ENCODE data around the gene DDX10. TPM values are rescaled to one million over a fixed set of nuclear protein-coding genes. Genes with fewer than 3 reads are reported as not detected.

Gene DDX10
- total and polyA plus RNA-seq, 12 donors, result 10.6 to 141 (median 22.6) TPM

DNA sequence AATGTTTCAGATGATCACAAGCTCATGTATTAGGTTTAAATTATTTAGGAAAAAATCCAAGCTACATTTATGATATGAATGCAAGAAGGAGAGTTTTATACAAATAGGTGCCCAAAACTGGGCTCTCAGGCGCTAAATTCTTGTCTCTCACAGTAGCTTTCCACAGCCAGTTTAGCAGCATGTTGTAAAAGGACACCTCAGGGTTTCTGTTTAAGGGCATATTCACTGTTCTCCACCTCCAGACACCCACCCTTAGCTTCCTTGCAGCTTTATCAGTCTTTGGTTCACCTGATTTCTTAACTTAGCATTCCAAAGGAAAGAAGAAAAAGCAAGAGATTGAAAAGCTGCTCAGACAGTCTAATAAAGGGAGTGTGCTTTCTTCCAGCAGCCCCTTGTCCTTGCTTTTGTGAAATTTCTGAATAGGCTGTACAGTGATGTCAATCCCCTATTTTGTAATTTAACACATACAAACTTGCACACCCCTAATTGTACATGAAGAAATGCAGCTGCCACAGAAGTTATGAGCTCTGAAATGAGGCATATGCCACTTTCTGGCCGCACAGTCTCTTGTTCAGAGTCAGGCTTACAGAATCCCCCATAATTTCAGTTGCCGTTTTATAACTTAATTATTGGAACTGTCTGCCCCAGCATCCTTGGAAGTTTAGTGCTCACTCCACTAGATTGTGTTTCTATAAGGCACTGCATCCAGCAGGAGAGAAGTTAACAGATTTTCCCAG is 262.1 kb downstream of the DDX10 start:
- no peak overlapping the region for H3K27ac ChIP-seq
- no peaks in the 10 kb centered on the region for H3K36me3 ChIP-seq (replicated peaks in 1 of 2)
- DNase-seq, result no peak
- H3K9me3 ChIP-seq (replicated peaks in 1 of 3), result no peaks in the 10 kb centered on the region
- no peaks in the 10 kb centered on the region for H3K4me1 ChIP-seq (replicated peaks in 1 of 2)
- H3K27me3 ChIP-seq, result no peaks in the 10 kb centered on the region
- no peak overlapping the region for H3K4me3 ChIP-seq
- no peak for TF ChIP-seq POLR2A (IDR thresholded peaks at IDR 0.05)
- intact Hi-C loops (cut with DNase I), result no loop called here
- WGBS, 4 donors, result 90 to 97% (median 95%) methylated on average over 3 of the region's 3 CpGs

DNA sequence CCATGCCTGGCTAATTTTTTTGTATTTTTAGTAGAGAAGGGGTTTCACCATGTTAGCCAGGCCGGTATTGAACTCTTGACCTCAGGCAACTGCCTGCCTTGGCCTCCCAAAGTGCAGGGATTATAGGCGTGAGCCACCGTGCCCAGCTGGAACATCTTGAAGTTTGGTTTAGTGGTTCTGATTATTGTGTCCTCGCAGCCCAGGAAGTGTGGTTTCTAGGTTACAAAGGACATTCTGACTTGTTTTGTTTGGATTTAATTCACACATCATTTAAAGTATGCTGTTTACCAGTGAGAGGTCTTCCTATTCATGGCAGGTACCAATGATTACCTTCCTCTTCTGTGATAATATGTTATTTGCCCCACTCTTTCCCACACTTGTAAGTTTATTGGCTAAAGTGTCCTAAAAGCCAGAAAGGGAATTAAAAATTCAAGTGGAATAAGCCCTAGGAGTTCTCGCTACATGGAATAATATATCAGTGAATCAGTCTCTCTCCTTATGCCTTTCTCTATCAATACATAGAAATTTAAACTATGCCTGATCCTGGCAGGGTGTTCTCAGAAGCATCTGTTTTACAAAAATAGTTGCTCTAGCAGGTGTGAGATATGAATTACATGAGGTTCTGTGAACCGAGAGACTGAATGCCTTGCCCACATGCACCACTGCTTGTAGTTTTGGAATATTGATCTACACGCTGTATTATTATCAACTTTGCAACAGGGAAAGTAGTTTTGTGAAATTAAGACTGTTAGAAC is 263.1 kb downstream of the DDX10 start:
- no peaks in the 10 kb centered on the region for H3K9me3 ChIP-seq (replicated peaks in 1 of 3)
- no peaks in the 10 kb centered on the region for H3K4me1 ChIP-seq (replicated peaks in 1 of 2)
- H3K36me3 ChIP-seq (replicated peaks in 1 of 2), result no peaks in the 10 kb centered on the region
- no peaks in the 10 kb centered on the region for H3K27me3 ChIP-seq
- H3K27ac ChIP-seq, result no peak overlapping the region
- 89 to 93% (median 93%) methylated on average over 7 of the region's 7 CpGs for WGBS, 4 donors
- intact Hi-C loops (cut with DNase I), result no loop called here
- TF ChIP-seq, protein P1, sequence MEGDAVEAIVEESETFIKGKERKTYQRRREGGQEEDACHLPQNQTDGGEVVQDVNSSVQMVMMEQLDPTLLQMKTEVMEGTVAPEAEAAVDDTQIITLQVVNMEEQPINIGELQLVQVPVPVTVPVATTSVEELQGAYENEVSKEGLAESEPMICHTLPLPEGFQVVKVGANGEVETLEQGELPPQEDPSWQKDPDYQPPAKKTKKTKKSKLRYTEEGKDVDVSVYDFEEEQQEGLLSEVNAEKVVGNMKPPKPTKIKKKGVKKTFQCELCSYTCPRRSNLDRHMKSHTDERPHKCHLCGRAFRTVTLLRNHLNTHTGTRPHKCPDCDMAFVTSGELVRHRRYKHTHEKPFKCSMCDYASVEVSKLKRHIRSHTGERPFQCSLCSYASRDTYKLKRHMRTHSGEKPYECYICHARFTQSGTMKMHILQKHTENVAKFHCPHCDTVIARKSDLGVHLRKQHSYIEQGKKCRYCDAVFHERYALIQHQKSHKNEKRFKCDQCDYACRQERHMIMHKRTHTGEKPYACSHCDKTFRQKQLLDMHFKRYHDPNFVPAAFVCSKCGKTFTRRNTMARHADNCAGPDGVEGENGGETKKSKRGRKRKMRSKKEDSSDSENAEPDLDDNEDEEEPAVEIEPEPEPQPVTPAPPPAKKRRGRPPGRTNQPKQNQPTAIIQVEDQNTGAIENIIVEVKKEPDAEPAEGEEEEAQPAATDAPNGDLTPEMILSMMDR (IDR thresholded peaks at IDR 0.05), result no peak
- no peak for TF ChIP-seq POLR2A (IDR thresholded peaks at IDR 0.05)
- no peak overlapping the region for H3K4me3 ChIP-seq
- DNase-seq, result no peak

DNA sequence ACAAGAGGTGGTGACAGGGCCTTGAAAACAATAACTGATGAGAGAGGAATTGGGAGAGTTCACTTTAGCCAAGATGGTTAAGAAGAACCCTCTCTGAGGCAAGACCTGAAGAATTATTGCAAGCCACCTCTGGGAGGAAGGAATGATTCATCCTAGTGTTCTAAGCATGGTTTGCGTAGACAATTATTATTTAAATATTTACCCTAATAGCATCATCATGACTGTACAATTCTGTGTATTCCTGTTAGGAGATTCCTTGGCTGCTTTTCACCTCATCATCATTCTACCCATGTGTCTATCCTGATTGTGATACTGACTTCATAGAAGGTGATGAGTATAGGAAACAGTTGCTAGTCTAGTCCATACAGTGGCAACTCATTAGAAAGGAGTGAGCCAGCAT is 264.4 kb downstream of the DDX10 start:
- no peak for DNase-seq
- no peaks in the 10 kb centered on the region for H3K36me3 ChIP-seq (replicated peaks in 1 of 2)
- no peaks in the 10 kb centered on the region for H3K9me3 ChIP-seq (replicated peaks in 1 of 3)
- H3K4me3 ChIP-seq, result no peak overlapping the region
- TF ChIP-seq, protein P1 (IDR thresholded peaks at IDR 0.05), result no peak
- no peak for TF ChIP-seq POLR2A (IDR thresholded peaks at IDR 0.05)
- no peaks in the 10 kb centered on the region for H3K4me1 ChIP-seq (replicated peaks in 1 of 2)
- H3K27ac ChIP-seq, result no peak overlapping the region
- no peaks in the 10 kb centered on the region for H3K27me3 ChIP-seq
- intact Hi-C loops (cut with DNase I), result no loop called here
- WGBS, 4 donors, result 83 to 97% (median 92%) methylated on average over 1 of the region's 1 CpG

DNA sequence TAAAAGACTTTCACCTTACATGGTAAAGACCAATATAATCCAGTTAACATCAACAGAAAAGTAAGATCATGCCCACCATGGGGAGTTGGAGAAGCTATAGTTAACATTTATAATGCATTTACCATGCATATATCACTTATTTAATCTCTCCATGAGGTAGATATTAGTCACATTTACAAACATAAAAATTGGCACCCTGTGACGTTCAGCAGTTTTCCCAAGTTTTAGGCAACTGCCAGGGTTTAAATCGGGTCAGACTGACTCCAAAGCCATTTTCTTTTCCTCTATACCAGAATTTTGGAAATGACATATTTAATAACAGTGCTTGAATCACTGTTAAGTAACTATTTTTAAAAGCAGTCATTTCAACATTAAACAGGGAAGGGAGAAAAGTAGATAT is 266.3 kb downstream of the DDX10 start:
- H3K9me3 ChIP-seq (replicated peaks in 1 of 3), result no peaks in the 10 kb centered on the region
- H3K4me3 ChIP-seq, result no peak overlapping the region
- TF ChIP-seq POLR2A (IDR thresholded peaks at IDR 0.05), result no peak
- TF ChIP-seq, protein P1 (IDR thresholded peaks at IDR 0.05), result no peak
- intact Hi-C loops (cut with DNase I), result loop anchor here in 1 of 2 donors (5.0 kb wide), 1 partner anchor 39 kb away; no protein-coding TSS in a partner anchor
- no peaks in the 10 kb centered on the region for H3K36me3 ChIP-seq (replicated peaks in 1 of 2)
- H3K27ac ChIP-seq, result no peak overlapping the region
- 70 to 84% (median 73%) methylated on average over 2 of the region's 2 CpGs for WGBS, 4 donors
- DNase-seq, result no peak
- H3K27me3 ChIP-seq, result no peaks in the 10 kb centered on the region
- no peaks in the 10 kb centered on the region for H3K4me1 ChIP-seq (replicated peaks in 1 of 2)

All from adrenal gland (tissue), 12 donors.